HUDEP-2 (cell line): Measurements from ENCODE around the gene SPIN1.
"Not testable (repeated sequence)": the region's sequence is repeated elsewhere in the genome, so short reads cannot be mapped to it uniquely, and the experiment has no call there.

ENCODE experiments used
- DNase-seq, 76 experiments: peaks; one replicate each; lab custom pipeline; 2025; ENCODE audit not compliant: unreplicated experiment in 76 of 76; lab: John Stamatoyannopoulos, UW

Gene SPIN1

GRCh38 chr9:88388203-88388885, at the start of gene SPIN1:
Gene SPIN1 (plus strand): TSS chr9:88388444. CDS start chr9:88426540, 38,096 bp downstream.
- peak in 66 of 76 experiments; percentile 4 to 77 (median 53) for DNase-seq

DNA sequence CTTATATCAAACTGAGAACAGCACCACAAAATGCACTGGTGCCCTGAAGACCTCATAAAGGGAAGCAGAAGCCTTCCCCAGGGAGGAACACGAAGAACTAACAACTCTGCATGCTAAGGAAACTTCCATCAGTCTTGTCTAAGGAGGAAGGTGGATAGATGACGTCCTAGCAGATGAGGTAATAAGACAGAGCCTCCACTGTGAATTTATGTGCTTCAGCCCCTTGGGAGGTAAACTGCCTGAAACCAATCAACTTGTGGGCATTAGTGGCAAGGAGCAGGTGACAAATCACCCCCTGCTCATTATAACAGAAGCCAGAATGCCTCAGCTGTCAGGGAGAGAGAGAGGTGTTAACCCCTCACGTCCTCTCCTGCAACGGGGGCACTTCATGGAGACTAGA, 48.9 kb upstream of the SPIN1 start:
- no peak for DNase-seq

DNA sequence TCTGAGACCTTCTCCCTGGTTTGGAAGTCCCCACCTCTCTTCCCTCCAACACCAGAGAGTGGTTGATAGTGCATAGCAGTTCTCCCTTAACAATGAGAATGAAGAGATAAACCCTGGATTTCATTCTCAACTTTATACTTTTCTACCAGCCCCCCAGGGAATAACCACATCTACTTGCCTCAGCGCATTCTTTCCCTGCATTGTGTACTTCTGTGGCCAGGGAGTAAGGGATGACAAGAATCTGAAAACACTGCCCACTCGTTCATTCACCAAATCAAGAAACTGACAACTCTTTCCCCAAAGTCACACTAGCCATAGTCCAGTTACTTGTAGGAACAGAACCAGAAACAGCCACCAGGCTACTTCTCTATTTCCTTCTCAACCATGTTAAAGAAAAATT, 46.0 kb upstream of the SPIN1 start:
- DNase-seq = no peak

DNA sequence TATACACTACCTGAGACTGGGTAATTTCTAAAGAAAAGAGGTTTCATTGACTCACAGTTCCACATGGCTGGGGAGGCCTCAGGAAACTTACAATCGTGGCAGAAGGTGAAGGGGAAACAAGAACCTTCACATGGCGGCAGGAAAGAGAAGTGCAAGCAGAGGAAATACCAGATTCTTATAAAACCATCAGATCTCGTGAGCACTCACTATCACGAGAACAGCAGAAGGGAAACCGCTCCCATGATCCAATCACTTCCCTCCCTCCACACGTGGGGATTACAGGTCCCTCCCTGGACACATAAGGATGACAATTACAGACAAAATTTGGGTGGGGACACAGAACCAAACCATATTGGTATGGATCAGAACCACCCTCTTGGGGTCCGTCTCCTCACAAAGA, 44.2 kb upstream of the SPIN1 start:
- DNase-seq = no peak

DNA sequence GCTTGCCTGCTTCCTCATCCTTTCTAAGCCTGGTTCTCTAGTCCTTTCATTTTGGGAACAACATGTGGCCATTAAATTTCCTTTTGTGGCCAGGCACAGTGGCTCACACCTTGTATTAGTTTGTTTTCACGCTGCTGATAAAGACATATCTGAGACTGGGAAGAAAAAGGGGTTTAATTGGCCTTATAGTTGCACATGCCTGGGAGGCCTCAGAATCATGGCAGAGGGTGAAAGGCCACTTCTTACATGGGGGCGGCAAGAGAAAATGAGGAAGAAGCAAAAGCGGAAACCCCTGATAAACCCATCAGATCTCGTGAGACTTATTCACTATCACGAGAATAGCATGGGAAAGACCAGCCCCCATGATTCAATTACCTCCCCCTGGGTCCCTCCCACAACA, 37.9 kb upstream of the SPIN1 start:
- not testable (repeated sequence) for DNase-seq

DNA sequence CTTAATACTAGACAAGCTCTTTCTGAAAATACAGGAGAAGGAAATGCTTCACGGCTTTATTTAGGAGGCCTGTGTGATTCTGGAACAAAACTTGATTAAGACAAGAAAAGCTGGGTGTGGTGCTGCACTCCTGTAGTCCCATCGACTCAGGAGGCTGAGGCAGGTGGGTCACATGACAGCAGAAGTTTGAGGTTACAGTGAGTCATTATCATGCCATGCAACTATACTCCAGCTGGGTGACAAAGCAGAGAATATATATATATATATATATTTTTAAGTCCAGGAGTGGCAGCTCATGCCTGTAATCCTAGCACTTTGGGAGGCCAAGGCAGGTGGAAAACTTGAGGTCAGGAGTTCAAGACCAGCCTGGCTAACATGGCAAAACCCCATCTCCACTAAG, 33.1 kb upstream of the SPIN1 start:
- no peak for DNase-seq

DNA sequence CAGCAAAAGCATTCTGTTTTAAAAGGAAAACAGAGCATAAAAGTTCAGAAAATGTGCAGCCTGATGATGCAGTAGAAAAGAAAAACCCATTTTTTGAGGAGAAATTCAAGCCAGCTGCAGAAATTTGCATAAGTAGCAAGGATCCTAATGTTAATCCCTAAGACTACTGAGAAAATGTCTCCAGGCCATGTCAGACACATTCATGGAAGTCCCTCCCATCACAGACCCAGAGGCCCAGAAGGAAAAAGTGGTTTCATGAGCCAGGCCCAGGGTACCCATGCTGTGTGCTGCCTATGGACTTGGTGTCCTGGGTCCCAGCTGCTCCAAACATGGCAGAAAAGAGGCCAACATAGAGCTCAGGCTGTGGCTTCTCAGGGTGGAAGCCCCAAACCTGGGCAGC, 31.0 kb upstream of the SPIN1 start:
- DNase-seq = not testable (repeated sequence)

DNA sequence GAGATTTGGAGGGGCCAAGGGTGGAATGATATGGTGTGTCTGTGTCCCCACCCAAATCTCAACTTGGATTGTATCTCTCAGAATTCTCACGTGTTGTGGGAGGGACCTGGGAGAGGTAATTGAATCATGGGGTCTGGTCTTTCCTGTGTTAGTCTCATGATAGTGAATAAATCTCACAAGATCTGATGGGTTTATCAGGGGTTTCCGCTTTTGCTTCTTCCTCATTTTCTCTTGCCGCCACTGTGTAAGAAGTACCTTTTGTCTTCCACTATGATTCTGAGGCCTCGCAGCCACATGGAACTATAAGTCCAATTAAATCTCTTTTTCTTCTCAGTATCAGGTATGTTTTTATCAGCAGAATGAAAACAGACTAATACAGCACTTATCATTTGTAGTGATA, 29.5 kb upstream of the SPIN1 start:
- DNase-seq = no peak

DNA sequence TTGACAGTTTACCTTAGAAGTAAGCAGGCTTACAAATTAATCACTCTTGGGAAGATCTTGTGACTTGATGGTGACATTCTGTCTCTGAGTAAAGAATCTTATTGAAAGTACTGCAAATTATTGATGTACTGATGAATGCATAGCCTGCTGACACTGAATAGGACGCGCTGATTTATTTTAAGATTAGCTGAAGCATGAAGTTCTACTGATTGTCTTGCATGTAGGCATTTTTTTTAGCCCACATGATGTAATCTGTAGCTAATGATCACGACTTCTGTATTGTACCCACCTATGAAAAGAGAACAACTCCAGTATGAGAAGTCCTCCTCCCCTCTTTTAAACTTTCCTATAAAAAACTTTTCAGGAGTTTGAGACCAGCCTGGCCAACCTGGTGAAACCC, 28.3 kb upstream of the SPIN1 start:
- no peak for DNase-seq

DNA sequence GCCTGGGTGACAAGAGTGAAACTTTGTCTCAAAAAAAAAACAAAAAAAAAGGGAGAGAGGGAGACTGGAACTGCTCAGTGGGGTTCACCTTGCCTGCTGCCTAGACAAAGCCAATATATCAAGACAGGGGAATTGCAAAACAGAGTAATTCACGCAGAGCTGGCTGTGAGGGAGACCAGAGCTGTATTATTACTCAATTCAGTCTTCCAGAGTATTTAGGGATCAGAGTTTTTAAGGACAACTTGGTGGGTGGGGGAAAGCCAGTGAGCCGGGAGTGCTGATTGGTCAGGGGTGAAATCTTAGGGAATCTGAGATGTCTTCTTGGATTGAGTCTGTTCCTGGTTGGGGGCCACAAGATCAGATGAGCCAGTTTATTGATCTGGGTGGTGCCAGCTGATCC, 25.6 kb upstream of the SPIN1 start:
- no peak for DNase-seq

DNA sequence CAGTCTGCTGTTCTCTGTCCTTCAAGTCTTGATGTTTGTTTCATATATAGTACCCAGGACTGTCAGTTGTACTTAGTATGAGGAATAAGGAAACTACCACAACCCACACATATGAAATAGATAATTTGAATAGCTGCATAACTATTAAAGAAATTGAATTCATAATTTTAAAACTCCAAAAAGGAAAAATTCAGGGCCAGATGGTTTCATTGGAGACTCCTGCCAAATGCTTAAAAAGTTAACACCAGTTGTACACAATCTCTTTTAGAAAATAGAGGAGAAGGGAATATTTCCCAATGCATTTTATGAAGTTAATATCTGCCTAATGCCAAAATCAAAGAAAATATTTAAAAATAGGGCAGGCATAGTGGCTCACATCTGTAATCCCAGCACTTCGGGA, 24.6 kb upstream of the SPIN1 start:
- no peak for DNase-seq

- no peak for DNase-seq
These were observed 23.5 kb upstream of the SPIN1 start for GRCh38 chr9:88364706-88365105.

DNA sequence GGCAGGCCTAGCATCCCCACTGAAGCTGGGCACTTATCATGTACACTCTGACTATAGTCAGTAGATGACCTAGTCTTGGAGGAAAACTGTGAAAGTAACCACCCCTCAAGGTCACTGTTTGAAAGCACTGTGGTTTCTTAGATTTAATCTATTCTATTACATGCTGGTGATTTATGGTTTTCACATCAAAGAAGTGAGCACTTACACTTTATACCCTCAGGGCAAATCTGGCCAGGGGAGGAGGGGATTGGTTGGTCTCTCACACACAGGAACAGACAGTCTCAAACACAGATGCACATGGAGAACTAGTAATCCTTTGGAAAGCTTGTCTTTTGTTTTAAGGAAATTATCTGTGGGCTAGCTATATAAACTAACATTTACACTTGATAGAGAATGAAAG, 17.9 kb upstream of the SPIN1 start:
- DNase-seq = no peak

DNA sequence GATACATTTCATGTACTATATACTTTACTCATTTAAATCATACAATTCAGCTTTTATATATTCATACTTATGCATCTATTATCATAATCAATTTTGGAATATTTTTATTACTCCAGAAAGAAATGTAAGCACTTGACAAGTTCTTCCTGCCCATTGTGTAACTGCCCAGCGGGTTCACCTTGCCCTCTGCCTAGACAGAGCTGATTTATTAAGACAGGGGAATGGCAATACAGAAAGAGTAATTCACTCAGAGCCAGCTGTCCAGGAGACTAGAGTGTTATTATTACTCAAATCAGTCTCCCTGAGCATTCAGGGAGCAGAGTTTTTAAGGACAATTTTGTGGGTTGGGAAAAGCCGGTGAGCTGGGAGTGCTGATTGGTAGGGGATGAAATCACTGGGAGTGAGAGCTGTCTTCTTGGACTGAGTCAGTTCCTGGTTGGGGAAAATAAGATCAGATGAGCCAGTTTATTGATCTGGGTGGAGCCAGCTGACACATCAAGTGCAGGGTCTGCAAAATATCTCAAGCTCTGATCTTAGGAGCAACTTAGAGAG, 16.1 kb upstream of the SPIN1 start:
- DNase-seq = no peak

- no peak for DNase-seq
These were observed 15.2 kb upstream of the SPIN1 start for GRCh38 chr9:88373045-88373444.

DNA sequence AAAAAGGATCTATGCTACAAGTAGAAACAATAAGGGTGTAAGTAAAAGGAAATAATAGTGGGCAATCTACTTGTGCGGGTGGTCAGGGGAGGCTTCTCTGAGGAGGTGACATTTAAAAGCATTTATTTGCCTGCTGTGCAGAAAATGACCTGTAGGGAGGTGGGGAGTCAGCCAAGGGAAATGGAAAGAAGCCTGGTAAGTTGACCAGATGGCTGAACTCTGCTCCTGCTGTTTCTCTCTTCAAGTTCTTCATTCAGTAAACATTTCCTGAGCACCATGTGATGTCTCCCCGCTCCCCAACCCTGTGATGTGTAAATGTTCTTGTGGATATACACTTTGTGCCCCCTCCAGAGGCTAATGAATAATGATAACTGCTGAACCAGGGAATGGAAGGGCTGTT, 9.9 kb upstream of the SPIN1 start:
- DNase-seq = peak in 2 of 76 experiments; percentile 4 to 5

GRCh38 chr9:88379352-88379751, 8.9 kb upstream of the SPIN1 start:
- DNase-seq = no peak

DNA sequence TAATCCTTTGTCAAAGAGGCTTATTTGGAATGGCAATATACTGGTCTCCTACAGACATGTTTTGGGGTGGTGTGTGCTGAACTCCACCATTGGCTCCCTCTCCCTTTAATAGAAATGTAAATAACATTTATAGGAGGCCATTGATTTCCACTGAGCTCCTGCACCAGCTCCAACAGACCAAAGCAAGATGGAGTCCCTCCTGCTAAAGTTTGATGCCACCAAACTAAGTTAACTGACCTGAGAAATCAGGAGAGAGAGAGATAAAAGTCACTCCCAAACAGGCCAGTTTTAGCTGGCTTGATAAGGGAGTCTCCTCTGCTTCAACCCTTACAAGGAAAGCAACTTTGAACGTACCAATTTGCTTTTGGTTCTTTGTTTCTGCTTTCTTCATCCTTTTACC, 8.1 kb upstream of the SPIN1 start:
- no peak for DNase-seq

DNA sequence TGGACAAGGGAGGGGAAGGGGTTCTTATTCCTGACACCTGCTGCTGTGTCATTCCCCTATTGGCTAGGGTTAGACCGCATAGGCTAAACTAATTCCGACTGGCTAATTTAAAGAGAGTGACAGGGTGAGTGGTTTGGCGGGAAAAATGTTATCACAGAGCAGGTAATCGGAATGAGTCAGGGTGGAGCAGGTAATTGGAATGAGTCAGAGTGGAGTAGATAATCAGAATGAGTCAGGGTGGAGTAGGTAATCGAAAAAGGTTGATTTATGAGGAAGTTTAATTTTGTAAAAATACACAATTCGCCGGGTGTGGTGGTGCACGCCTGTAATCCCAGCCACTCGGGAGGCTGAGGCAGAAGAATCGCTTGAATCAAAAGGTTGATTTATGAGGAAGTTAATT, 6.9 kb upstream of the SPIN1 start:
- DNase-seq = not testable (repeated sequence)

DNA sequence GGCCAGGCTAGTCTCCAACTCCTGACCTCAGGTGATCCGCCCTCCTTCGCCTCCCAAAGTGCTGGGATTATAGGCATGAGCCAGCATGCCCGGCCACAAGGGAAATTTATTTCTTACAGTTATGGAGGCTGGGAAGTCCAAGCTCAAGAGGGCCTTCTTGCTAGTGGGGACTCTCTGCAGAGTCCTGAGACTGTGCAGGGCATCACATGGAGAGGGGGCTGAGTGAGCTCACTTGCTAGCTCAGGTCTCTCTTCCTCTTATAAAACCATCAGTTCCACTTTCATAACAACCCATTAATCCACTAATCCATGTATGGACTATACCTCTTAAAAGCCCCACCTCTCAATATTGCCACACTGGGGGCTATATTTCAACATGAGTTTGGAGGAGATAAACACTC, 5.1 kb upstream of the SPIN1 start:
- no peak for DNase-seq

GRCh38 chr9:88386137-88386536, 2.1 kb upstream of the SPIN1 start:
- DNase-seq = not testable (repeated sequence)

DNA sequence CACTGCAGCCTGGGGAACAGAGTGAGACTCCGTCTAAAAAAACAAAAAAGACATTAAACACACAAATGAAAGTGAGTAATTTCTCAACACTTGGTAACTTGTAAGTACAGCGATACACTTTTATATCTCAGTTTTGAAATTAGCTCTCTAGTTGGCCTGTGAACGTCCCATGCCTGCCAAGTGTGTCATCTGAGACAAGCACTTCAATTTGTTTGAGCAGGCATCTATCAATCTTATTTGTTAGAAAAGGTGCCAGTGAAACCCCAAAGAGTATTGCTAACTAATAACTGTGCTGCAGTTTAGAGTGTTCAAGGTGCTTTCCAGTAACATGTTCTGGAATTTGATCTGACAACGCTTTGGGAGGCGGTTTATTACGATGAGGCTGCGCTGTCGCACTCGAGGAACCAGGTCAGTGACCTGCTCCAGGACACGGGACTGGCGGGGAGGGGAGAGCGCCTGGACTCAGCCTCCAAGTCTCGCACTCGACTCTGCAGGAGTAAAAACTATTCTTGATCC, 1.1 kb upstream of the SPIN1 start:
- no peak for DNase-seq
